OCI-LY7 (cell line): ENCODE results near the gene SOBP. TPM values are rescaled to one million over a fixed set of nuclear protein-coding genes. Genes with fewer than 3 reads are reported as not detected.

ENCODE experiments used
- BruUV-seq: library from RNA; stranded (reverse); fragments of 400-500 nt; replicated peaks from 2 replicates; lab custom pipeline; 2021; lab: Mats Ljungman, UMichigan
- CTCF ChIA-PET: fragments of 300-600 bp; sonication (Branson Sonifier 250); formaldehyde crosslinking; loops from one replicate; lab custom pipeline; 2022; ENCODE audit warnings: antibody characterized with exemption; ENCODE audit not compliant: unreplicated experiment; lab: Charles Lee
- POLR2A ChIA-PET: fragments of 300-600 bp; sonication (Branson Sonifier 250); formaldehyde crosslinking; loops from one replicate; lab custom pipeline; 2022; ENCODE audit warnings: antibody characterized with exemption; lab: Charles Lee
- DNase-seq: peaks from one replicate; pipeline ENCODE4 v3.0.0-alpha.2; 2015; ENCODE audit warnings: low spot score
- H2AFZ ChIP-seq: fragments of 200-600 bp; sonication (generic), shearing (Covaris generic); 2 replicates; pipeline ENCODE4 v1.6.1; 2014; ENCODE audit warnings: mild to moderate bottlenecking, antibody characterized with exemption, low read length, moderate library complexity
- H3K27ac ChIP-seq: fragments of 200-600 bp; sonication (generic); 2 replicates; pipeline ENCODE4 v1.5.1; 2014; ENCODE audit warnings: mixed run types, low read depth, mild to moderate bottlenecking, moderate library complexity, low read length, inconsistent platforms; ENCODE audit not compliant: poor library complexity, severe bottlenecking
- H3K36me3 ChIP-seq: fragments of 200-600 bp; sonication (generic); 2 replicates; pipeline ENCODE4 v1.6.1; 2014; ENCODE audit warnings: mild to moderate bottlenecking, antibody characterized with exemption, low read length, moderate library complexity, mixed read lengths; ENCODE audit not compliant: insufficient read depth
- H3K4me1 ChIP-seq: fragments of 200-600 bp; sonication (generic); 2 replicates; pipeline ENCODE4 v1.5.1; 2014; ENCODE audit warnings: mild to moderate bottlenecking, low read length; ENCODE audit not compliant: insufficient read depth, poor library complexity, severe bottlenecking
- H3K4me2 ChIP-seq: fragments of 200-600 bp; sonication (generic); 2 replicates; pipeline ENCODE4 v1.6.1; 2014; ENCODE audit warnings: mild to moderate bottlenecking, low read length
- H3K4me3 ChIP-seq: fragments of 200-600 bp; sonication (generic); 2 replicates; pipeline ENCODE4 v1.5.1; 2014; ENCODE audit warnings: mild to moderate bottlenecking, low read depth, low read length; ENCODE audit not compliant: poor library complexity, severe bottlenecking
- H3K79me2 ChIP-seq: fragments of 200-600 bp; sonication (generic); 2 replicates; pipeline ENCODE4 v1.6.1; 2016; ENCODE audit warnings: low read depth, mild to moderate bottlenecking, low read length, moderate library complexity, mixed read lengths; ENCODE audit not compliant: insufficient read depth
- H3K9me2 ChIP-seq: fragments of 200-600 bp; sonication (generic); 2 replicates; pipeline ENCODE4 v1.6.1; 2016; ENCODE audit warnings: mild to moderate bottlenecking, low read length, mixed read lengths; ENCODE audit not compliant: insufficient read depth
- H3K9me3 ChIP-seq: fragments of 200-600 bp; sonication (generic); 2 replicates; pipeline ENCODE4 v1.6.1; 2014; ENCODE audit warnings: mild to moderate bottlenecking, mixed run types, low read length, mixed read lengths
- H4K20me1 ChIP-seq: fragments of 200-600 bp; sonication (generic); 2 replicates; pipeline ENCODE4 v1.6.1; 2014; ENCODE audit warnings: mild to moderate bottlenecking, antibody characterized with exemption, low read length, moderate library complexity, mixed read lengths; ENCODE audit not compliant: insufficient read depth
- CTCF ChIP-seq: fragments of 200-600 bp; sonication (generic); conservative IDR thresholded peaks from 2 replicates; pipeline ENCODE4 v1.5.1; 2014; ENCODE audit warnings: mild to moderate bottlenecking, antibody characterized with exemption, low read length, moderate library complexity, mixed read lengths
- EZH2phosphoT487 ChIP-seq: fragments of 200-600 bp; sonication (generic); IDR thresholded peaks from 2 replicates; pipeline ENCODE4 v1.6.1; 2018; ENCODE audit warnings: low read depth, borderline replicate concordance, mild to moderate bottlenecking, mixed run types, antibody characterized with exemption, low read length, moderate library complexity, mixed read lengths
- intact Hi-C: fragments of 100-400 bp; cut with micrococcal nuclease; formaldehyde crosslinking; loops from one replicate; pipeline ENCODE4 v1.10.0; 2022; ENCODE audit not compliant: unreplicated experiment
- total RNA-seq, 2 experiments: library from RNA; depleted of rRNA in 1 of 2; stranded (reverse); fragments of >200 nt in 1 of 2; shearing (Covaris generic) in 1 of 2; gene quantifications; 2 replicates each; pipeline ENCODE4 v1.2.3, GENCODE V29; 2014 to 2022

SOBP gene
- total RNA-seq, 2 experiments from 2014 or later = 21.5 to 29.4 TPM

GRCh38 chr6:107531868-107532267 is 42.0 kb downstream of the SOBP start:
- Histone ChIP-seq H3K79me2 (peaks cover 19% of the 10 kb centered on the region), H3K4me1 (peaks cover 52% of the 10 kb centered on the region), H3K27ac (no peak overlapping the region), H2AFZ (no peak overlapping the region), H3K36me3 (peaks cover 64% of the 10 kb centered on the region), H3K9me3 (no peaks in the 10 kb centered on the region), H3K9me2 (no peaks in the 10 kb centered on the region), H4K20me1 (no peaks in the 10 kb centered on the region), H3K4me3 (no peak overlapping the region), H3K4me2 (no peak overlapping the region)
- ChIA-PET POLR2A (interaction anchor here (0.7 to 1.9 kb wide), 7 partner anchors 14 to 826 kb away, joined by 3 to 5 read pairs (median 4); no protein-coding TSS in a partner anchor), CTCF (no interaction called here)
- intact Hi-C loops = no loop called here
- TF ChIP-seq CTCF (no peak), EZH2phosphoT487 (no peak)
- no TSS peak for BruUV-seq
- DNase-seq = no peak

GRCh38 chr6:107532706-107533105 is 42.8 kb downstream of the SOBP start:
- Histone ChIP-seq H3K79me2 (peaks cover 28% of the 10 kb centered on the region), H2AFZ (no peak overlapping the region), H4K20me1 (no peaks in the 10 kb centered on the region), H3K9me3 (no peaks in the 10 kb centered on the region), H3K36me3 (peaks cover 64% of the 10 kb centered on the region), H3K9me2 (no peaks in the 10 kb centered on the region), H3K27ac (no peak overlapping the region), H3K4me3 (no peak overlapping the region), H3K4me1 (peaks cover 61% of the 10 kb centered on the region), H3K4me2 (no peak overlapping the region)
- CTCF ChIA-PET = no interaction called here
- TF ChIP-seq CTCF (no peak), EZH2phosphoT487 (no peak)
- BruUV-seq = no TSS peak
- no peak for DNase-seq
- POLR2A ChIA-PET = interaction anchor here (0.6 to 0.7 kb wide), 2 partner anchors 11 to 1027 kb away, joined by 3 to 5 read pairs; no protein-coding TSS in a partner anchor
- intact Hi-C loops = no loop called here

GRCh38 chr6:107533415-107534059 is 43.6 kb downstream of the SOBP start:
- no peak for TF ChIP-seq EZH2phosphoT487
- no peak for TF ChIP-seq CTCF
- ChIA-PET CTCF (no interaction called here), POLR2A (interaction anchor here (0.7 to 1.2 kb wide), 4 partner anchors 10 to 100 kb away, joined by 3 to 5 read pairs (median 3); no protein-coding TSS in a partner anchor)
- Histone ChIP-seq H3K9me2 (no peaks in the 10 kb centered on the region), H3K27ac (peak overlapping the region; percentile 30), H3K4me2 (no peak overlapping the region), H3K4me1 (peaks cover 69% of the 10 kb centered on the region), H4K20me1 (no peaks in the 10 kb centered on the region), H2AFZ (no peak overlapping the region), H3K4me3 (no peak overlapping the region), H3K79me2 (peaks cover 36% of the 10 kb centered on the region), H3K36me3 (peaks cover 64% of the 10 kb centered on the region), H3K9me3 (no peaks in the 10 kb centered on the region)
- intact Hi-C loops = no loop called here
- no peak for DNase-seq
- no TSS peak for BruUV-seq
